GM23248 (cell line): ENCODE results near the gene RECQL5. TPM values are rescaled to one million over a fixed set of nuclear protein-coding genes. Genes with fewer than 3 reads are reported as not detected.

Experiments used
- polyA plus RNA-seq: library from polyadenylated mRNA; unstranded; fragments of >200 nt; fragmentation: Nextera tagmentation; extraction: Ambion mirVana; gene quantifications from 2 replicates; pipeline ENCODE4 v1.2.1, GENCODE V29; 2016
- total RNA-seq: library from RNA; depleted of rRNA; stranded (reverse); fragments of >200 nt; shearing (Covaris generic); gene quantifications from 2 replicates; pipeline ENCODE4 v1.2.3, GENCODE V29; 2014; rRNA removed

RECQL5 gene
- total and polyA plus RNA-seq, 2 experiments from 2014 or later: 12.8 to 20.9 TPM

Other genes starting within 250 kb of the RECQL5 start
- gene TMEM94, start 210.5 kb downstream of the RECQL5 start, total RNA-seq: 24.5 and 54.0 TPM in 2 replicates
- 11.4 and 14.3 TPM in 2 replicates for gene TMEM94, start 210.5 kb downstream of the RECQL5 start, polyA plus RNA-seq
- 6.2 and 9.2 TPM in 2 replicates for gene CASKIN2, start 151.6 kb downstream of the RECQL5 start, total RNA-seq
- gene CASKIN2, start 151.6 kb downstream of the RECQL5 start, polyA plus RNA-seq: 1.9 and 2.0 TPM in 2 replicates
- gene TSEN54, start 150.6 kb downstream of the RECQL5 start, total RNA-seq: 10.7 and 25.4 TPM in 2 replicates
- gene TSEN54, start 150.6 kb downstream of the RECQL5 start, polyA plus RNA-seq: 7.9 and 9.8 TPM in 2 replicates
- gene LLGL2, start 141.5 kb downstream of the RECQL5 start, total RNA-seq: not detected in 2 replicates
- not detected in 2 replicates for gene LLGL2, start 141.5 kb downstream of the RECQL5 start, polyA plus RNA-seq
- 5.8 and 7.2 TPM in 2 replicates for gene MYO15B, start 79.4 kb downstream of the RECQL5 start, total RNA-seq
- 0.65 and 1.3 TPM in 2 replicates for gene MYO15B, start 79.4 kb downstream of the RECQL5 start, polyA plus RNA-seq
- not detected in 2 replicates for gene SMIM5, start 33.7 kb downstream of the RECQL5 start, total RNA-seq
- gene SMIM5, start 33.7 kb downstream of the RECQL5 start, polyA plus RNA-seq: 0.08 and 0.16 TPM in 2 replicates
- 60.8 and 93.7 TPM in 2 replicates for gene SAP30BP, start 184 bp upstream of the RECQL5 start, total RNA-seq
- 93.1 and 99.1 TPM in 2 replicates for gene SAP30BP, start 184 bp upstream of the RECQL5 start, polyA plus RNA-seq
- under 0.01 TPM in 1 of 2 replicates, not detected in the other for gene ITGB4, start 54.3 kb upstream of the RECQL5 start, total RNA-seq
- 1.1 and 1.5 TPM in 2 replicates for gene ITGB4, start 54.3 kb upstream of the RECQL5 start, polyA plus RNA-seq
- gene GALK1, start 98.0 kb upstream of the RECQL5 start, total RNA-seq: 16.6 and 40.6 TPM in 2 replicates
- gene GALK1, start 98.0 kb upstream of the RECQL5 start, polyA plus RNA-seq: 46.5 and 47.3 TPM in 2 replicates
- 11.5 and 20.2 TPM in 2 replicates for gene UNK, start 117.7 kb upstream of the RECQL5 start, total RNA-seq
- 12.4 and 13.3 TPM in 2 replicates for gene UNK, start 117.7 kb upstream of the RECQL5 start, polyA plus RNA-seq
- under 0.01 and 0.65 TPM in 2 replicates for gene UNC13D, start 177.2 kb upstream of the RECQL5 start, total RNA-seq
- gene UNC13D, start 177.2 kb upstream of the RECQL5 start, polyA plus RNA-seq: 0.06 TPM in 1 of 2 replicates, not detected in the other
- gene WBP2, start 188.2 kb upstream of the RECQL5 start, total RNA-seq: 17.4 and 22.9 TPM in 2 replicates
- gene WBP2, start 188.2 kb upstream of the RECQL5 start, polyA plus RNA-seq: 59.4 and 64.8 TPM in 2 replicates
- gene TRIM47, start 211.4 kb upstream of the RECQL5 start, total RNA-seq: 1.4 and 2.4 TPM in 2 replicates
- 1.2 and 2.0 TPM in 2 replicates for gene TRIM47, start 211.4 kb upstream of the RECQL5 start, polyA plus RNA-seq
- gene TRIM65, start 229.8 kb upstream of the RECQL5 start, total RNA-seq: 24.2 and 25.7 TPM in 2 replicates
- gene TRIM65, start 229.8 kb upstream of the RECQL5 start, polyA plus RNA-seq: 9.9 and 10.2 TPM in 2 replicates
- gene MRPL38, start 237.7 kb upstream of the RECQL5 start, total RNA-seq: 18.8 and 36.9 TPM in 2 replicates
- gene MRPL38, start 237.7 kb upstream of the RECQL5 start, polyA plus RNA-seq: 51.9 and 58.4 TPM in 2 replicates